Measurements from ENCODE around the gene AP1G2.

Gene AP1G2

GRCh38 chr14:23577710-23578392 is 10.3 kb upstream of the AP1G2 start:
- TF ChIP-seq CTCF (IDR thresholded peaks at IDR 0.05; ENCODE audit: low read depth, low read length, missing control alignments): no peak
- no peak for DNase-seq (ENCODE audit: low read depth)
- in situ Hi-C loops (cut with HindIII; ENCODE audit: low sequenced_read_pairs): no loop called here
- H3K4me3 ChIP-seq (ENCODE audit: low read depth, low read length): no peak overlapping the region

DNA sequence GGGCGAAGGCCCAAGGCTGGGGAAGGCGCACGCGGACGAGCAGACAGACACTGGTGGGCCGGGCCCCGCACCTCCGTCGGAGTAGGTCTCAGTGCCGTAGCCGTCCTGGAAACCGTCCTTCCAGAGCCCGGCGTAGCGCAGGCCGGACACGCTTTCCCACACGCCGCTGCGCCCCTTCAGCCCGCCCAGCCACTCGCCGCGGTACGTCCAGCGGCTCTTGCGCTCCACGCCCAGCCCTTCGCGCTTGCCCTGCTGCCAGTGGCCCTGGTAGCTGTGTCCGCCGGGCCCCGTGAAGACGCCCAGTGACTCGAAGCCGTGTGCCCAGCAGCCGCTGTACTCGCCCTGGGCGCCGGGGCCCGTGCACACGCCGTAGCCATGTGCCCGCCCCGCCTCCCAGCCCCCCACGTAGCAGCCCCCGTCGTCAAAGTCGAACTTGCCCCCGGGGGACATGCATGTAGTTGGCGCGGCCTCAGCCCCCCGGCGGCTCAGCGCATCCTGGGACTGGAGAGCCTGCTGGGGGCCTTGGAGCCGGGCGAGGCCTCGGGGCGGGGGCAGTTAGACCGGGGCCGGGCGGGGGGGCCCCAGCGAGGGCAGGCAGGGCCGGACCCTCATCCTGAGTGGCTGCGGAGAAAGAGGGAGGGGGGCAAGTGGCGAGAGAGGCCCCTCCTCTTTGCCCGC is 9.6 kb upstream of the AP1G2 start:
- in situ Hi-C loops (cut with HindIII; ENCODE audit: low sequenced_read_pairs): no loop called here
- no peak overlapping the region for H3K4me3 ChIP-seq (ENCODE audit: low read depth, low read length)
- TF ChIP-seq CTCF (IDR thresholded peaks at IDR 0.05; ENCODE audit: low read depth, low read length, missing control alignments): no peak
- DNase-seq (ENCODE audit: low read depth): no peak

DNA sequence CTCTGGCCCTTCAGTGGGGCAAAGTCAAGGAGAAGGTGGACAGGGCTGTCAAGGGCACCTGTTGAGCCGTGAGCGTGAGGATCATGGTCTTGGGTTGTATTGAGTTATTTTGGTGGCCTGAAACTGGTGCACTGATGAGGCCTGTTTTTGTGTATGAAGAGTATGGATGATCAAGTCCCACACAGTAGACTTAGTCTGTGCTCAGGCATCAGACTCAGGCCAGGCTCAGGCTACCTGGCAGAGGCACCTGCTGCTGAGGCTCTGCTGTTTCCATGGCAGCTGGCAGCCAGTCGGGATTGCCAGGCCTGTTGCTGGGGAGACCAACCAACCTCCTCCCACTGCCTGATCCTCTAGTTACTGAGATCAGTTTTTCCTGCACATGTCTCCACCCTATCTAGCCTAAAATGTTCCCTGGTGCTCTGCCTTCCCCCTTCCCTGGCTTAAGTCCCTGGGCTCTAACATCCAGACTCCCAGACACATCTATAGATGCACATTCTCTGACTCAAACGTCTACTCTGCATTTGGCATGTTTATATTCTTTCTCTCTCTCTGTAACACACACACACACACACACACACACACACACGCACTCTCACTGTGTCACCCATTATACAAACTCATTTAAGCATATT is 5.9 kb upstream of the AP1G2 start:
- H3K4me3 ChIP-seq (ENCODE audit: low read depth, low read length): no peak overlapping the region
- DNase-seq (ENCODE audit: low read depth): no peak
- TF ChIP-seq CTCF (IDR thresholded peaks at IDR 0.05; ENCODE audit: low read depth, low read length, missing control alignments): no peak
- in situ Hi-C loops (cut with HindIII; ENCODE audit: low sequenced_read_pairs): no loop called here

- TF ChIP-seq CTCF (IDR thresholded peaks at IDR 0.05; ENCODE audit: low read depth, low read length, missing control alignments): no peak
- H3K4me3 ChIP-seq (ENCODE audit: low read depth, low read length): no peak overlapping the region
- DNase-seq (ENCODE audit: low read depth): no peak
- in situ Hi-C loops (cut with HindIII; ENCODE audit: low sequenced_read_pairs): no loop called here
Measured at GRCh38 chr14:23572836-23573235, 5.2 kb upstream of the AP1G2 start.

DNA sequence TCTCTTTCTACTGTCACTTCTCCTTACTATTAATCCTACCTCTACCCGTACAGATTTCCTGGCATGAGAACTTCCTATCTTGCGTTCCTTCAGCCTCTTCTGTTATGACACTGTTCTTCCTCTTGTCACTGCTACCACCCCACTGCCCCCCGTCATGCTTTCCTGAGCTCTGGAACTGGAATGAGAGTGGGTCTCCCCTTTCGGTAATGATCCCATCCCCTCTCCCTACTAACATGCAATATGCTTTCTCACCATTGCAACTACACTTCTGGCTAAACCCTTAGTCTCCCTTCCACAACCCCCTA is 4.9 kb upstream of the AP1G2 start:
- in situ Hi-C loops (cut with HindIII; ENCODE audit: low sequenced_read_pairs): no loop called here
- TF ChIP-seq CTCF (IDR thresholded peaks at IDR 0.05; ENCODE audit: low read depth, low read length, missing control alignments): no peak
- DNase-seq (ENCODE audit: low read depth): no peak
- no peak overlapping the region for H3K4me3 ChIP-seq (ENCODE audit: low read depth, low read length)

DNA sequence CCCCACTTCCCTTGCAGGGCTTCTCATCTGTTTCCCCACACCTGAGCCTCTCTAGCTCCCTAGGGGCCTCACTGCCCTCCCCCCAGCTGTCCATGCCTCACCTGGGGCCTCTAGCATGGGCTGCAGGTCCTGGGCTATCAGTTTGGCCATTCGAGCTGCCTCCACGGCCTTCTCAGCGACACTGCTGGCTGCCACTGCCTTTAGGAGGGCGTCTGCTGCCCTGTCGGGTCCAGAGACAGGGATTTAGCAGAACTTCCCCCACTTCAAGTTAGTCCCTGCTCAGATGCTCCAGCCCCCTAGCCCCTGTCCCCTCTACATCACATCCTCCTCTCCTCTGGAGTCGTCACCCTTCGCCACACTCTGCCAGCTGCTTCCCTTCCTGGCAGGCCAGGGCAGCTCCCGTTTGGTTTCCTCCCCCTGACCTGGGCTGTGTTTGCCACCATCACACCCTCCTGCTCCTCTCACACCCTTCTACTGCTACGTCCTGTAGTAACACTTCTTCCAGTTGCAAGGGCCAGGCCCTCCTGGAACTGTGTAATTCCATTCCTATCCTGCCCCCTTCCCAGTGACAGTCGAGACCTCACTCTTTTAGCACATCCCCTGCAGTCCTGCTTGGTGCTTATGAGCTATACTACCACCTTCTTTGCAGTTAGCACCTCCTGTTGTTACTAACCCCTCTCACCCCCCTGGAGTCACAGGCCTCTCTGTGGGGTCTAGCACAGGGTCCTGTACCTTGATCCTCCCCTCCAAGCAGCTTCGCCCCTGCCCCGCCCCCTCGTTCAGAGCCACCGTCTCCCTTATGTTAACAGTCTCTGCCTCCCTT is 4.3 kb upstream of the AP1G2 start:
- no peak for TF ChIP-seq CTCF (IDR thresholded peaks at IDR 0.05; ENCODE audit: low read depth, low read length, missing control alignments)
- in situ Hi-C loops (cut with HindIII; ENCODE audit: low sequenced_read_pairs): no loop called here
- DNase-seq (ENCODE audit: low read depth): no peak
- H3K4me3 ChIP-seq (ENCODE audit: low read depth, low read length): no peak overlapping the region

Measured in astrocyte of the cerebellum (primary cell).